H9 (cell line): Measurements from ENCODE around the gene PROC. TPM values are rescaled to one million over a fixed set of nuclear protein-coding genes. Genes with fewer than 3 reads are reported as not detected.

ENCODE experiments used
- DNase-seq: peaks from one replicate; pipeline ENCODE4 v3.0.0-alpha.2; 2017
- H2AFZ ChIP-seq: one replicate; pipeline ENCODE4 v1.6.1; 2013; ENCODE audit warnings: mild to moderate bottlenecking, low read length, control low read depth, moderate library complexity
- H2AK5ac ChIP-seq: 2 replicates; pipeline ENCODE4 v1.6.1; 2013; ENCODE audit warnings: low read length, control low read depth, mixed read lengths; ENCODE audit not compliant: insufficient read length
- H2BK120ac ChIP-seq: one replicate; pipeline ENCODE4 v1.6.1; 2013; ENCODE audit warnings: low read depth, mild to moderate bottlenecking, low read length, control low read depth, inconsistent platforms; ENCODE audit not compliant: poor library complexity, severe bottlenecking
- H2BK12ac ChIP-seq: 2 replicates; pipeline ENCODE4 v1.6.1; 2013; ENCODE audit warnings: low read length, control low read depth, mixed read lengths, low read depth; ENCODE audit not compliant: insufficient read length
- H2BK15ac ChIP-seq: 2 replicates; pipeline ENCODE4 v1.6.1; 2013; ENCODE audit warnings: low read depth, low read length, control low read depth
- H2BK20ac ChIP-seq: one replicate; pipeline ENCODE4 v1.6.1; 2013; ENCODE audit warnings: low read depth, mild to moderate bottlenecking, low read length, control low read depth, inconsistent platforms; ENCODE audit not compliant: poor library complexity, severe bottlenecking
- H2BK5ac ChIP-seq: 2 replicates; pipeline ENCODE4 v1.6.1; 2013; ENCODE audit warnings: low read length, control low read depth, mixed read lengths; ENCODE audit not compliant: insufficient read length
- H3K14ac ChIP-seq: 2 replicates; pipeline ENCODE4 v1.6.1; 2013; ENCODE audit warnings: low read length, control low read depth; ENCODE audit not compliant: insufficient read depth
- H3K18ac ChIP-seq: 2 replicates; pipeline ENCODE4 v1.6.1; 2013; ENCODE audit warnings: low read depth, mild to moderate bottlenecking, mixed read lengths, low read length, control low read depth; ENCODE audit not compliant: insufficient read length
- H3K23ac ChIP-seq: 2 replicates; pipeline ENCODE4 v1.6.1; 2013; ENCODE audit warnings: low read length, control low read depth, mixed read lengths, low read depth; ENCODE audit not compliant: insufficient read length
- H3K23me2 ChIP-seq: 2 replicates; pipeline ENCODE4 v1.6.1; 2013; ENCODE audit warnings: low read depth, mild to moderate bottlenecking, mixed read lengths, low read length, control low read depth; ENCODE audit not compliant: insufficient read length, poor library complexity, severe bottlenecking
- H3K27ac ChIP-seq: 2 replicates; pipeline ENCODE4 v1.5.1; 2013; ENCODE audit warnings: low read length, control low read depth, mixed read lengths, low read depth; ENCODE audit not compliant: insufficient read length
- H3K27me3 ChIP-seq: 2 replicates; pipeline ENCODE4 v1.6.1; 2013; ENCODE audit warnings: low read length, control low read depth, inconsistent platforms; ENCODE audit not compliant: insufficient read depth
- H3K4ac ChIP-seq: 2 replicates; pipeline ENCODE4 v1.6.1; 2013; ENCODE audit warnings: low read depth, mild to moderate bottlenecking, control low read depth, inconsistent platforms, low read length, moderate library complexity
- H3K4me1 ChIP-seq: 2 replicates; pipeline ENCODE4 v1.6.1; 2013; ENCODE audit warnings: low read length, control low read depth, inconsistent platforms; ENCODE audit not compliant: insufficient read depth
- H3K4me2 ChIP-seq: 2 replicates; pipeline ENCODE4 v1.6.1; 2013; ENCODE audit warnings: low read length, control low read depth, mixed read lengths; ENCODE audit not compliant: insufficient read length, insufficient read depth
- H3K56ac ChIP-seq: 2 replicates; pipeline ENCODE4 v1.6.1; 2013; ENCODE audit warnings: low read depth, mild to moderate bottlenecking, mixed read lengths, low read length, control low read depth; ENCODE audit not compliant: insufficient read length
- H3K79me1 ChIP-seq: 2 replicates; pipeline ENCODE4 v1.6.1; 2013; ENCODE audit warnings: low read depth, mild to moderate bottlenecking, moderate library complexity, low read length, control low read depth, inconsistent platforms; ENCODE audit not compliant: insufficient read depth, poor library complexity, severe bottlenecking
- H3K79me2 ChIP-seq: 2 replicates; pipeline ENCODE4 v1.6.1; 2013; ENCODE audit warnings: low read length, control low read depth, inconsistent platforms; ENCODE audit not compliant: insufficient read depth
- H3K9ac ChIP-seq: 2 replicates; pipeline ENCODE4 v1.6.1; 2013; ENCODE audit warnings: low read length, control low read depth, mixed read lengths; ENCODE audit not compliant: insufficient read length; ENCODE audit errors: extremely low read depth
- H3K9me3 ChIP-seq: one replicate; pipeline ENCODE4 v1.6.1; 2013; ENCODE audit warnings: low read depth, low read length, inconsistent platforms; ENCODE audit not compliant: control insufficient read depth
- H3T11ph ChIP-seq: one replicate; pipeline ENCODE4 v1.6.1; 2013; ENCODE audit warnings: mild to moderate bottlenecking, low read length, control low read depth, inconsistent platforms
- H4K20me1 ChIP-seq: one replicate; pipeline ENCODE4 v1.6.1; 2013; ENCODE audit not compliant: control insufficient read depth, insufficient read length, insufficient read depth
- H4K5ac ChIP-seq: 2 replicates; pipeline ENCODE4 v1.6.1; 2013; ENCODE audit warnings: low read depth, mild to moderate bottlenecking, mixed read lengths, low read length, control low read depth; ENCODE audit not compliant: insufficient read length
- H4K8ac ChIP-seq: replicated peaks from 2 replicates; pipeline ENCODE4 v1.6.1; 2013; ENCODE audit warnings: low read length, control low read depth, mixed read lengths, low read depth; ENCODE audit not compliant: insufficient read length
- H4K91ac ChIP-seq: 2 replicates; pipeline ENCODE4 v1.6.1; 2013; ENCODE audit warnings: low read depth, mild to moderate bottlenecking, moderate library complexity, mixed read lengths, low read length, control low read depth; ENCODE audit not compliant: insufficient read length
- H3K27ac Mint-ChIP-seq, 3 experiments: 2 replicates in 2 of 3; 3 replicates in 1 of 3; pipeline ENCODE4 v1.8.0; 2020 to 2021; ENCODE audit warnings: mixed read lengths in 3 of 3, mild to moderate bottlenecking in 1 of 3, moderate library complexity in 1 of 3
- H3K27me3 Mint-ChIP-seq: 2 replicates; pipeline ENCODE4 v1.8.0; 2021; ENCODE audit warnings: low read depth, mild to moderate bottlenecking, moderate library complexity, mixed read lengths
- H3K36me3 Mint-ChIP-seq, 3 experiments: 2 replicates in 2 of 3; 3 replicates in 1 of 3; pipeline ENCODE4 v1.8.0; 2020 to 2021; ENCODE audit warnings: low read depth in 3 of 3, mixed read lengths in 3 of 3; ENCODE audit not compliant: insufficient read depth in 1 of 3
- H3K4me1 Mint-ChIP-seq, 2 experiments: 2 replicates each; pipeline ENCODE4 v1.8.0; 2020; ENCODE audit warnings: mixed read lengths in 2 of 2
- H3K4me3 Mint-ChIP-seq, 2 experiments: 2 replicates in 1 of 2; 3 replicates in 1 of 2; pipeline ENCODE4 v1.8.0; 2020 to 2021; ENCODE audit warnings: mild to moderate bottlenecking in 2 of 2, mixed read lengths in 2 of 2, moderate library complexity in 1 of 2
- H3K9me3 Mint-ChIP-seq, 2 experiments: 2 replicates in 1 of 2; 3 replicates in 1 of 2; pipeline ENCODE4 v1.8.0; 2020; ENCODE audit warnings: mild to moderate bottlenecking in 2 of 2, mixed read lengths in 2 of 2, moderate library complexity in 1 of 2
- WGBS: extraction: QIAGEN DNeasy Blood & Tissue Kit; methylation state at CpG from one replicate; pipeline ENCODE4 v1.1.7; 2013; ENCODE audit warnings: missing lambda C conversion rate, low lambda C conversion rate, mixed read lengths; ENCODE audit not compliant: insufficient read length; ENCODE audit errors: extremely low coverage; 5-methylcytosine and 5-hydroxymethylcytosine counted together
- total RNA-seq: library from RNA; stranded (reverse); gene quantifications from 2 replicates; pipeline ENCODE4 v1.2.1, GENCODE V29; 2021
- TF ChIP-seq, protein P1 (sequence below): fragments of 200-600 bp; sonication (generic); conservative IDR thresholded peaks from 3 replicates; pipeline ENCODE4 v1.8.0; 2021; ENCODE audit warnings: antibody characterized with exemption, mild to moderate bottlenecking

The PROC gene
- total RNA-seq, 1 experiment from 2014 or later, result 0.61 TPM

DNA sequence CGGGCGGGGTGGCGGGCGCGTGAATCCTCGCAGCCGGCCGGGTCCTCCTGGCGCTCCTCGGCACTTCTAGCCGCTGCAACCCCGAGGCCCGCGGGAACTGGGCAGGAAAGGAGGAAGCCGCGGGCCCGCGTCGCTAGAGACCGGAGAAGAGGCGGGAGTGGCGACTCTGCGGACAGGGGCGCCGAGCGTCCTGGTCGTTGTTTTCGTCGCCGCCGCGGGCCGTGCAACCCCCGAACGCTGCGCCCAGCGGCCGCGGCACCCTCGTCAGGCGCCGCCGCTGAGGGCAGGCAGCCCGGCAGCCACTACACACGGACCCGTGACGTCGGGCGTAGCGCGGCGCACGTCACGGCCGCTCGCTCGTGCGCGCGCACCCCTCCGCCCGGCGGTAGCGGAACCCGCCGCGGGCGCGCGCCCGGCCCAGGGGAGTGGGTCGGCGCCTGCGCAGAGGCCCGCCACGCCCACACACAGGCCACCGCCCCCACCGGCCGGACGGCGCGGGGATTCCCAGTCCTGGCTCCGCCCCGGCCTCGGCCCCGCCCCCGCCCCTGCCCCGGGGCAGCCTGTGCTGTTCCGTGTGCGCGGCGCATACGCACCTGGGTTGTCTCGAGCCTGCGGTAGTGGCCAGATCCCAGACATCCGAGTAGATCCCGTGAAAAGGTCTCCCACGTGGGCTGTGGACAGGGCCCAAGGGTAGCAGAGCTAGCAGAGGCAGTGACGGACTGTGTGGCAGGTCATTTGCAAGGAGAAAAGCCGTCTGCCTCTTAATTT, 30.4 kb upstream of the PROC start, which contains the start of gene MAP3K2:
Gene MAP3K2, minus strand, starts transcription at position 321 of the 768 bp plus-strand sequence. CDS start 44,846 bp downstream, outside the sequence.
- Histone ChIP-seq H3T11ph (no peak within 1 kb of the TSS), H3K4me1 (0 out of 2 replicates have a peak, but pooled peaks cover 4% of the 10 kb centered on the region), H2BK20ac (no peak within 1 kb of the TSS), H4K8ac (no peak within 1 kb of the TSS), H3K27ac (no peak within 1 kb of the TSS), H3K56ac (no peak within 1 kb of the TSS), H3K9me3 (no peaks in the 10 kb centered on the region), H3K14ac (peak within 1 kb of the TSS; percentile 95), H3K4me2 (peak within 1 kb of the TSS; percentile 98), H2BK12ac (no peak within 1 kb of the TSS), H3K27me3 (no peaks in the 10 kb centered on the region; the same call in 1 of the 2 replicates), H2AFZ (no peak within 1 kb of the TSS), H3K18ac (peak within 1 kb of the TSS; percentile 41), H4K91ac (no peak within 1 kb of the TSS), H2BK120ac (no peak within 1 kb of the TSS), H2AK5ac (no peak within 1 kb of the TSS), H3K79me2 (peaks cover 5% of the 10 kb centered on the region; the same call in 1 of the 2 replicates), H2BK5ac (no peak within 1 kb of the TSS), H3K9ac (peak within 1 kb of the TSS; percentile 82), H3K23me2 (peaks cover 4% of the 10 kb centered on the region), H2BK15ac (no peak within 1 kb of the TSS), H3K79me1 (no peaks in the 10 kb centered on the region), H4K20me1 (no peaks in the 10 kb centered on the region), H4K5ac (no peak within 1 kb of the TSS), H3K4ac (no peak within 1 kb of the TSS), H3K23ac (no peak within 1 kb of the TSS)
- Mint-ChIP-seq H3K4me1 (peaks cover 18 to 26% of the 10 kb centered on the region in 2 experiments), H3K27me3 (no peaks in the 10 kb centered on the region), H3K36me3 (peaks cover 0 to 3% (median 0%) of the 10 kb centered on the region in 3 experiments; a peak in 1 of 7 replicates), H3K27ac (peak within 1 kb of the TSS; percentile 70 to 97 (median 82); a peak in 6 of 7 replicates), H3K4me3 (peak within 1 kb of the TSS; percentile 72 to 90), H3K9me3 (no peaks in the 10 kb centered on the region)
- TF ChIP-seq, protein P1, sequence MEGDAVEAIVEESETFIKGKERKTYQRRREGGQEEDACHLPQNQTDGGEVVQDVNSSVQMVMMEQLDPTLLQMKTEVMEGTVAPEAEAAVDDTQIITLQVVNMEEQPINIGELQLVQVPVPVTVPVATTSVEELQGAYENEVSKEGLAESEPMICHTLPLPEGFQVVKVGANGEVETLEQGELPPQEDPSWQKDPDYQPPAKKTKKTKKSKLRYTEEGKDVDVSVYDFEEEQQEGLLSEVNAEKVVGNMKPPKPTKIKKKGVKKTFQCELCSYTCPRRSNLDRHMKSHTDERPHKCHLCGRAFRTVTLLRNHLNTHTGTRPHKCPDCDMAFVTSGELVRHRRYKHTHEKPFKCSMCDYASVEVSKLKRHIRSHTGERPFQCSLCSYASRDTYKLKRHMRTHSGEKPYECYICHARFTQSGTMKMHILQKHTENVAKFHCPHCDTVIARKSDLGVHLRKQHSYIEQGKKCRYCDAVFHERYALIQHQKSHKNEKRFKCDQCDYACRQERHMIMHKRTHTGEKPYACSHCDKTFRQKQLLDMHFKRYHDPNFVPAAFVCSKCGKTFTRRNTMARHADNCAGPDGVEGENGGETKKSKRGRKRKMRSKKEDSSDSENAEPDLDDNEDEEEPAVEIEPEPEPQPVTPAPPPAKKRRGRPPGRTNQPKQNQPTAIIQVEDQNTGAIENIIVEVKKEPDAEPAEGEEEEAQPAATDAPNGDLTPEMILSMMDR, result no peak
- no CpG with 5 or more reads among the region's 100 CpGs for WGBS
- peak; percentile 93 for DNase-seq
